GM21360 (cell line): Measurements from ENCODE around the gene LRRC34.
A peak's percentile ranks its signal among the peaks of the same experiment; 100 is the strongest.

Source experiments
- ATAC-seq: cut with Tn5 transposase; IDR thresholded peaks from one replicate; pipeline ENCODE4 v1.9.1; 2021; ENCODE audit warnings: mild to moderate bottlenecking, moderate library complexity; ENCODE audit not compliant: unreplicated experiment

Gene LRRC34

GRCh38 chr3:169769287-169770181 lies 43.2 kb downstream of the LRRC34 start, which contains the start of gene ACTRT3:
Gene ACTRT3, minus strand, starts transcription at chr3:169769561. Its CDS starts 41 bp downstream, at chr3:169769520.
- peak; percentile 24 for ATAC-seq

- ATAC-seq = peak; percentile 75
These were observed 47.7 kb downstream of the LRRC34 start, which contains the start of gene TERC for GRCh38 chr3:169764882-169765612. Gene TERC, minus strand, starts transcription at chr3:169765060.

DNA sequence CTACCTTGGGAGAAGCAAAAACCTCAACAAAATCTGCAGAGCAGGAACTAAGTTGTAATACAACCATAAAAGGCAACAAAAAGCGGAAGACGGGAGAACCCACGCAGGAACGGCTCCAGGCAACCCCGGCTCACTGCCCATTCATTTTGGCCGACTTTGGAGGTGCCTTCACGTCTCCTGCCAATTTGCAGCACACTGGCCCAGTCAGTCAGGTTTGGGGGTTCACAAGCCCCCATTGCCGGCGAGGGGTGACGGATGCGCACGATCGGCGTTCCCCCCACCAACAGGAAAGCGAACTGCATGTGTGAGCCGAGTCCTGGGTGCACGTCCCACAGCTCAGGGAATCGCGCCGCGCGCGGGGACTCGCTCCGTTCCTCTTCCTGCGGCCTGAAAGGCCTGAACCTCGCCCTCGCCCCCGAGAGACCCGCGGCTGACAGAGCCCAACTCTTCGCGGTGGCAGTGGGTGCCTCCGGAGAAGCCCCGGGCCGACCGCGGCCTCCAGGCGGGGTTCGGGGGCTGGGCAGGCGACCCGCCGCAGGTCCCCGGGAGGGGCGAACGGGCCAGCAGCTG lies 48.3 kb downstream of the LRRC34 start:
- ATAC-seq = peak; percentile 38

DNA sequence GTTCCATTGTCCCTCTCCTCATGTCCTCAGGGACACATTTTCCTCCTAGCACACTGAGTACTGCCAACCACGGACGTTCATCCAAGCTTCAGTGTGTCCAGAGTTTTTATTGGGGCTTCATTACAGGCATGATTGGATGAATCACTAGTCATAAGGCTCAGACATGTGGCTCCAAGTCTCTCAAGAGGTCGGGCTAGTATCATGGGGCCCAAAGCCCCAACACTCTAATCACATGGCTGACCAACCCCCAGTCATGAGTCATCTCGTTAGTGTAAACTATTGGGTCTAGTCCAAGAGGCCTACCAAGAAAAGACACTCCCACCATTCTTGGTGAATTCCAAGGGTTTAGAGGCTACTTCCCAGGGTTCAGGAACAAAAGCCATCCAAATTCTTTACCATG lies 52.2 kb downstream of the LRRC34 start:
- no peak for ATAC-seq

GRCh38 chr3:169759256-169759655 lies 53.4 kb downstream of the LRRC34 start:
- peak; percentile 37 for ATAC-seq

DNA sequence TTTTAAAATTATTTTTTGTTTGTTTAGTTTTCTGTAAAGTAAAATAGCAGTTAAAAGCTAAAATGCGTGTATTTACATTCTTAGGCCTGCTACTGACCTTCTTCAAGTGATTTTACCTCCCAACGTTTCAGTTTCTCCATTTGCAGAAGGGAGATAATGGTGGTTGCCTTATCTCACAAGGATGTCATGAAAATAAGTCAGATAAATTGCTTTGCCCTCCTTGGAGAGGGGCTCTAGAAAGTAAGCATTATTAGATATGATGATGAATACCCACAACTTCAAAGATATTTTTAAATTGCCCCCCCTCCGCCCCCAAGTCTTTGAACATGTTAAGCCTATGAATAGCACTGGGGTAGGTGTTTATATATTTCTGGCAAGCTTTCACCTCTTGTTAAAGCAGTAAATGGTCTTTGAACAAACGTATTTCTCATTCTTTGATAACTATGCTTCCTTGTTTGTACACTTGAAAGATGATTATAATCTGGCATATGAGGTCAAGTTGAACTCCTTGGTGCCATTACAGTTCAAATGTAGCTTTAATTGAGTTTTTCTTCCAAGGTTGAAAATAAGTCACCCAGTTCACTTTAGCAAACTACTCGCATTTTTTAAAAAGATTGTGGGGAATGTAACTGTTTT lies 54.2 kb downstream of the LRRC34 start:
- no peak for ATAC-seq

GRCh38 chr3:169755488-169755887 lies 57.2 kb downstream of the LRRC34 start:
- ATAC-seq = no peak

- ATAC-seq = no peak
These were observed 58.0 kb downstream of the LRRC34 start for GRCh38 chr3:169754711-169755110.

- no peak for ATAC-seq
These were observed 60.8 kb downstream of the LRRC34 start for GRCh38 chr3:169751875-169752274.

DNA sequence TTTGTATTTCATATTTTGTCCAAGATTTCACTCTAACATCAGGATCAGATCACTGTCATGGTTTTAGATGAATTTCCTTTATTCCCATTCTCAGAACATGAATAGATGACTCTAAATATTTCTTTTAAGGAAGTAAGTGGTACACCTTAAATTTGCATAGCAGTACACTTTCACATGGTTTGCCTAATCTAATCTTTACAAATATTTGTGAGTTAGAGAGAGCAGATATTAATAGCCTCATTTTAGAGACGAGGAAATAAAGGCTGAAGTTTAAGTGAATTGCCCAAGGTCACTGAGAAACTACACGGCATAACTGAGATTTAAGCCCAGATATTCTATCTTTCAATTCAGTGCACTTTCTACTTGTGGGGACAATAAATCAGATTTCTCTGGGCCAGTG lies 62.0 kb downstream of the LRRC34 start:
- ATAC-seq = no peak

- ATAC-seq = no peak
These were observed 64.0 kb downstream of the LRRC34 start for GRCh38 chr3:169748670-169749069.

DNA sequence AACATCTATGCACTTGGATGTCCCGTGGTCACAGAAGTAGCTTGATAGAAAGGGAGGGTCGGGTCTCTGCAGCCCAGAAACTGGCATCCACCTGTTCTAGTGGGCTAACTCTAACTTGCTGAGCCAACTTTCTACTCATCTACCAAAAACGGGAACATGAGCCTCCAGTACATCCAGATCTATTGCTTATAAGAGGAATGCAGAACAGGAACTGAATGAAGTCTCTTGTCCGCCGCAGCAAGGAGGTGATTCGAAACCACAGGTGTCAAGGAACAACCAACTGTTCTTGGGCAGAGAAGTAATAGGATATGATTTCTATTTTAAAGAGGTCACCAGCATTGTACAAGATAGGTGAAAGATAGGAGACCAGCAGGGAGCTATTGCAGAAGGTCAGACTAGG lies 65.8 kb downstream of the LRRC34 start:
- ATAC-seq = no peak

- no peak for ATAC-seq
These were observed 68.2 kb downstream of the LRRC34 start for GRCh38 chr3:169744366-169745054.
